HepG2 (cell line): ENCODE data around the gene SPRYD4. TPM values are rescaled to one million over a fixed set of nuclear protein-coding genes. Genes with fewer than 3 reads are reported as not detected.

Experiments
- ARID5B ChIP-seq: IDR thresholded peaks from 2 replicates; pipeline ENCODE4 v1.4.0; 2020; ENCODE audit warnings: mild to moderate bottlenecking, missing genetic modification reagents
- CHCHD3 ChIP-seq: sonication (generic); formaldehyde crosslinking; IDR thresholded peaks from 2 replicates; pipeline ENCODE4 v1.8.0; 2022; ENCODE audit warnings: mild to moderate bottlenecking, missing genetic modification reagents, moderate library complexity
- ETV6 ChIP-seq: sonication (generic); formaldehyde crosslinking; conservative IDR thresholded peaks from 2 replicates; pipeline ENCODE4 v1.4.0; 2020; ENCODE audit warnings: missing genetic modification reagents
- GLMP ChIP-seq: sonication (generic); formaldehyde crosslinking; IDR thresholded peaks from 2 replicates; pipeline ENCODE4 v1.9.0; 2021; ENCODE audit warnings: missing genetic modification reagents, mild to moderate bottlenecking, borderline replicate concordance
- HIC2 ChIP-seq: sonication (generic); formaldehyde crosslinking; IDR thresholded peaks from 2 replicates; pipeline ENCODE4 v1.9.0; 2022; ENCODE audit warnings: low read depth, missing genetic modification reagents
- MLLT10 ChIP-seq: sonication (generic); formaldehyde crosslinking; IDR thresholded peaks from 2 replicates; pipeline ENCODE4 v1.4.0; 2020; ENCODE audit warnings: missing genetic modification reagents
- MZF1 ChIP-seq: sonication (generic); formaldehyde crosslinking; IDR thresholded peaks from 2 replicates; pipeline ENCODE4 v1.8.1; 2023; ENCODE audit warnings: mild to moderate bottlenecking, missing genetic modification reagents, borderline replicate concordance
- NR2F1 ChIP-seq, 2 experiments: fragments of 450-650 bp in 1 of 2; formaldehyde crosslinking in 1 of 2; IDR thresholded peaks; 2 replicates each; pipeline versions ENCODE4 v1.5.0 to v1.6.1; 2016 to 2020; ENCODE audit warnings: mild to moderate bottlenecking in 1 of 2, missing compliant biosample characterization in 1 of 2, missing genetic modification reagents in 1 of 2, moderate library complexity in 1 of 2
- RAD51 ChIP-seq: fragments of 450-650 bp; IDR thresholded peaks from 2 replicates; pipeline ENCODE4 v1.6.1; 2016; ENCODE audit warnings: borderline replicate concordance
- ZNF546 ChIP-seq: sonication (generic); formaldehyde crosslinking; conservative IDR thresholded peaks from 2 replicates; pipeline ENCODE4 v1.8.1; 2023; ENCODE audit warnings: mild to moderate bottlenecking, missing genetic modification reagents
- ZNF646 ChIP-seq: sonication (generic); formaldehyde crosslinking; IDR thresholded peaks from 2 replicates; pipeline ENCODE4 v1.9.0; 2021; ENCODE audit warnings: mild to moderate bottlenecking, missing genetic modification reagents
- polyA plus RNA-seq, 8 experiments: library from polyadenylated mRNA; depleted of rRNA in 3 of 8; stranded (reverse) in 7 of 8; unstranded in 1 of 8; fragments of >200 nt; fragmentation: Illumina TruSeq in 4 of 8; extraction: Trizol in 4 of 8; gene quantifications; 2 replicates each; pipeline versions ENCODE4 v1.2.1 to v1.2.3, GENCODE V29; 2011 to 2016; ENCODE audit warnings: low read depth in 4 of 8, missing spikeins in 1 of 8, mixed read lengths in 1 of 8; ENCODE audit not compliant: insufficient read depth in 1 of 8
- total RNA-seq, 5 experiments: library from RNA; depleted of rRNA; stranded (reverse); fragments of >200 nt; fragmentation: Illumina TruSeq; extraction: Trizol; gene quantifications; 2 replicates each; pipeline ENCODE4 v1.2.3, GENCODE V29; 2016; ENCODE audit warnings: low read depth in 1 of 5
- TF ChIP-seq, protein P1 (sequence below): sonication (generic); formaldehyde crosslinking; IDR thresholded peaks from 2 replicates; pipeline ENCODE4 v1.8.0; 2022; ENCODE audit warnings: mild to moderate bottlenecking, missing genetic modification reagents

SPRYD4 gene
- total and polyA plus RNA-seq, 2 of the 13 experiments (the other 11 are each of a cell fraction or from before 2014, with no cell fraction given) = 3.9 to 4.5 TPM

GRCh38 chr12:56488041-56488955 lies 19.9 kb downstream of the SPRYD4 start, which contains the start of gene GLS2 (continued):
- TF ChIP-seq, protein P1, sequence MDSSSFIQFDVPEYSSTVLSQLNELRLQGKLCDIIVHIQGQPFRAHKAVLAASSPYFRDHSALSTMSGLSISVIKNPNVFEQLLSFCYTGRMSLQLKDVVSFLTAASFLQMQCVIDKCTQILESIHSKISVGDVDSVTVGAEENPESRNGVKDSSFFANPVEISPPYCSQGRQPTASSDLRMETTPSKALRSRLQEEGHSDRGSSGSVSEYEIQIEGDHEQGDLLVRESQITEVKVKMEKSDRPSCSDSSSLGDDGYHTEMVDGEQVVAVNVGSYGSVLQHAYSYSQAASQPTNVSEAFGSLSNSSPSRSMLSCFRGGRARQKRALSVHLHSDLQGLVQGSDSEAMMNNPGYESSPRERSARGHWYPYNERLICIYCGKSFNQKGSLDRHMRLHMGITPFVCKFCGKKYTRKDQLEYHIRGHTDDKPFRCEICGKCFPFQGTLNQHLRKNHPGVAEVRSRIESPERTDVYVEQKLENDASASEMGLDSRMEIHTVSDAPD (CRISPR knock-in tag) = 0 out of 2 replicates have a peak, but pooled peaks have one; percentile 24
- TF ChIP-seq ZNF646 (CRISPR knock-in tag) = peak; percentile 18; the same call in 1 of the 2 replicates
- TF ChIP-seq NR2F1 (CRISPR knock-in tag; IDR thresholded peaks at IDR 0.05) = no peak
- no peak for TF ChIP-seq RAD51
- TF ChIP-seq GLMP = no peak
- peak; percentile 85; the same call in 1 of the 2 replicates for TF ChIP-seq ETV6 (CRISPR knock-in tag)
- no peak for TF ChIP-seq MZF1
- no peak for TF ChIP-seq MLLT10 (CRISPR knock-in tag)
- TF ChIP-seq CHCHD3 (CRISPR knock-in tag) = peak; percentile 88
- TF ChIP-seq ZNF546 (CRISPR knock-in tag) = 0 out of 2 replicates have a peak, but pooled peaks have one; percentile 67
- TF ChIP-seq HIC2 (CRISPR knock-in tag) = no peak
- peak; percentile 25; the same call in 1 of the 2 replicates for TF ChIP-seq ARID5B (CRISPR knock-in tag)
